H1 (cell line): ENCODE measurements around the gene CGN.

ENCODE experiments used
- BCL11A ChIP-seq, 2 experiments: IDR thresholded peaks; one replicate each; pipeline ENCODE4 v1.6.1; 2011; ENCODE audit warnings: low read depth in 2 of 2, low read length in 2 of 2, mild to moderate bottlenecking in 2 of 2
- CEBPB ChIP-seq: IDR thresholded peaks from 2 replicates; pipeline ENCODE4 v1.6.1; 2012; ENCODE audit warnings: low read depth, low read length
- CTBP2 ChIP-seq: IDR thresholded peaks from 2 replicates; pipeline ENCODE4 v1.7.0; 2011; ENCODE audit warnings: borderline replicate concordance, mild to moderate bottlenecking, moderate library complexity, mixed read lengths, low read length; ENCODE audit not compliant: insufficient read depth, insufficient read length
- CTCF ChIP-seq, 3 experiments: IDR thresholded peaks; 1 replicate in 2 of 3; 2 replicates in 1 of 3; pipeline versions ENCODE4 v1.5.1 to v1.6.1; 2011; ENCODE audit warnings: low read length in 3 of 3, mild to moderate bottlenecking in 3 of 3, inconsistent platforms in 2 of 3, low read depth in 1 of 3, moderate library complexity in 1 of 3; ENCODE audit not compliant: insufficient read depth in 1 of 3; ENCODE audit errors: control extremely low read depth in 1 of 3
- EGR1 ChIP-seq: IDR thresholded peaks from 2 replicates; pipeline ENCODE4 v1.6.1; 2011; ENCODE audit warnings: low read depth, low read length, borderline replicate concordance
- FOSL1 ChIP-seq: IDR thresholded peaks from 2 replicates; pipeline ENCODE4 v1.6.1; 2011; ENCODE audit warnings: mild to moderate bottlenecking, low read depth, low read length, moderate library complexity; ENCODE audit not compliant: insufficient read depth
- GABPA ChIP-seq: IDR thresholded peaks from 2 replicates; pipeline ENCODE4 v1.6.1; 2011; ENCODE audit warnings: mild to moderate bottlenecking, low read length, moderate library complexity, borderline replicate concordance; ENCODE audit not compliant: insufficient read depth
- JUN ChIP-seq: IDR thresholded peaks from 2 replicates; pipeline ENCODE4 v1.6.1; 2011; ENCODE audit warnings: low read depth, mild to moderate bottlenecking, improper control_type of control experiment, low read length
- MAX ChIP-seq: IDR thresholded peaks from 2 replicates; pipeline ENCODE4 v1.6.1; 2012; ENCODE audit warnings: inconsistent platforms
- POLR2A ChIP-seq, 2 experiments: IDR thresholded peaks; 1 replicate in 1 of 2; 2 replicates in 1 of 2; pipeline ENCODE4 v1.6.1; 2011; ENCODE audit warnings: low read depth in 2 of 2, low read length in 2 of 2, mild to moderate bottlenecking in 2 of 2; ENCODE audit errors: control extremely low read depth in 1 of 2
- POLR2AphosphoS5 ChIP-seq: IDR thresholded peaks from 2 replicates; pipeline ENCODE4 v1.6.1; 2011; ENCODE audit warnings: low read depth, low read length
- RFX5 ChIP-seq: IDR thresholded peaks from 2 replicates; pipeline ENCODE4 v1.6.1; 2011; ENCODE audit warnings: low read depth, low read length, improper control_type of control experiment, borderline replicate concordance
- USF2 ChIP-seq: IDR thresholded peaks from 2 replicates; pipeline ENCODE4 v1.6.1; 2011; ENCODE audit warnings: low read length, improper control_type of control experiment
- ZNF274 ChIP-seq: IDR thresholded peaks from 2 replicates; pipeline ENCODE4 v1.7.0; 2012; ENCODE audit warnings: low read length, borderline replicate concordance; ENCODE audit errors: extremely low read depth

- TF ChIP-seq CEBPB (no peak), CTCF (IDR thresholded peaks at IDR 0.05; ENCODE audit: control extremely low read depth in 1 of 3, insufficient read depth in 1 of 3, low read depth in 1 of 3, low read length in 3 of 3) (no peak), JUN (no peak), RFX5 (no peak), GABPA (no peak), FOSL1 (no peak), MAX (no peak), POLR2A (IDR thresholded peaks at IDR 0.05; ENCODE audit: control extremely low read depth in 1 of 2, low read depth in 2 of 2, low read length in 2 of 2) (no peak), CTBP2 (no peak), POLR2AphosphoS5 (no peak), BCL11A (IDR thresholded peaks at IDR 0.05; ENCODE audit: low read depth in 2 of 2, low read length in 2 of 2) (no peak), USF2 (no peak), ZNF274 (no peak), EGR1 (no peak)
These were observed 7.7 kb downstream of the CGN start for GRCh38 chr1:151518936-151519335.
